GM08714 (cell line): Measurements from ENCODE around the gene CKLF.
"Not testable (repeated sequence)": the region's sequence is repeated elsewhere in the genome, so short reads cannot be mapped to it uniquely, and the experiment has no call there.

ENCODE experiments used
- H3K4me3 ChIP-seq: fragments of 200-500 bp; sonication (Bioruptor generic); 2 replicates; pipeline ENCODE4 v1.5.1; 2014; ENCODE audit warnings: mild to moderate bottlenecking, low read length, inconsistent platforms
- ZNF274 ChIP-seq: IDR thresholded peaks from 2 replicates; pipeline ENCODE4 v1.6.1; 2012; ENCODE audit warnings: mild to moderate bottlenecking, low read depth, low read length

Gene CKLF

GRCh38 chr16:66563574-66564334, 11.4 kb downstream of the CKLF start:
- no peak overlapping the region for H3K4me3 ChIP-seq
- no peak for TF ChIP-seq ZNF274

DNA sequence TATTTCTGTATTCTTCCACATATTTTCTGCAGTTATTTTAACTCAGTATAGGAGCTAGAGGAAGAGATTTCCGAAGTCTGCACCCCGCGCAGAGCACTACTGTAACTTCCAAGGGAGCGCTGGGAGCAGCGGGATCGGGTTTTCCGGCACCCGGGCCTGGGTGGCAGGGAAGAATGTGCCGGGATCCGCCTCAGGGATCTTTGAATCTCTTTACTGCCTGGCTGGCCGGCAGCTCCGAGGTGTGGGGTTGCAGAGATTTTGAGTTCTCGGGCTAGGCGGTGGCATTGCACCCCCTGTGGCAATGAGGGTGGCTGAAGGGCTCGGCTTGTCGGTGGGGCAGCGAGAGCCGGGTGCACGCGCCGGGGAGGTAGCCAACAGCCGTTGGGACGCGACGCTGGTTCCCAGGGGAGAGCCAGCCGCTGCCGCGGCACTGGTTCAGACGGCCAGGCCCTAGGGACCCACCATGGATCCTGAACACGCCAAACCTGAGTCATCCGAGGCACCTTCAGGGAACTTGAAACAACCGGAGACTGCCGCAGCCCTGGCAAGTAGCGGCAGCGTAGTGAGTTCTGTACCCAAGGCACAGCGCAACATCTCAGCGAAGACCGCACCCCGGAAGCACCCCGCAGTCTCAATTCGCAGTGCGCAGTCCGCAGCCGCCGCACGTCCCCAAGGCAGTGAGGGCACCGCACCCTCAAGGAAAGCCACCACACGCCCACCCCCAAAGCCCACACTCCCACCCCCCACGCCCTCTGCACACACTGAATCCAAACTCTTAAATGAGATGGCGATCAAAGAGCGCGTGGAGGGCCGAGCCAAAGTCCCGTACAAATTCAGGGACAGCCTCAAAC, 13.9 kb downstream of the CKLF start, which contains the start of gene CMTM1:
CMTM1 (plus strand) TSS at position 389 of the 851 bp plus-strand sequence; CDS start at position 464, 75 bp downstream.
- no peak for TF ChIP-seq ZNF274
- no peak within 1 kb of the TSS for H3K4me3 ChIP-seq

- not testable (repeated sequence) for H3K4me3 ChIP-seq
Measured at GRCh38 chr16:66567270-66567669, 14.9 kb downstream of the CKLF start.

DNA sequence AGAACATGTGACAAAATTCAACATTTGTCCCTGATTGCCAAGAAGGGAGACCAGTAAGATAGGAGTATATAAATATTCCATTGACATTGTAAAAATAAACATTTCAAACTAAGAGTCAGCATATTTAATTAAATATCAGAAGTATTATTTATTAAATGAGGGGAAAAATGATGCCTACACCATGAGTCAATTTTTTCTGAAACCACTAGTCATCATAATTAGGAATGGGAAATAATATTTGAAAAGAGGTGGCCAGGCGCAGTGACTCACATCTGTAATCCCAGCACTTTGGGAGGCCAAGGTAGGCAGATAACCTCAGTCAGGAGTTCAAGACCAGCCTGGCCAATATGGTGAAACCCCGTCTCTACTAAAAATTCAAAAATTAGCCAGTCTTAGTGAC, 16.0 kb downstream of the CKLF start:
- TF ChIP-seq ZNF274: no peak
- no peak overlapping the region for H3K4me3 ChIP-seq

- no peak for TF ChIP-seq ZNF274
- H3K4me3 ChIP-seq: no peak overlapping the region
Measured at GRCh38 chr16:66569131-66569530, 16.8 kb downstream of the CKLF start.

GRCh38 chr16:66569827-66570405, 17.5 kb downstream of the CKLF start:
- no peak for TF ChIP-seq ZNF274
- H3K4me3 ChIP-seq: no peak overlapping the region

GRCh38 chr16:66572356-66572755, 20.0 kb downstream of the CKLF start:
- no peak overlapping the region for H3K4me3 ChIP-seq
- no peak for TF ChIP-seq ZNF274

- H3K4me3 ChIP-seq: no peak overlapping the region
- TF ChIP-seq ZNF274: no peak
Measured at GRCh38 chr16:66574081-66574480, 21.7 kb downstream of the CKLF start.

DNA sequence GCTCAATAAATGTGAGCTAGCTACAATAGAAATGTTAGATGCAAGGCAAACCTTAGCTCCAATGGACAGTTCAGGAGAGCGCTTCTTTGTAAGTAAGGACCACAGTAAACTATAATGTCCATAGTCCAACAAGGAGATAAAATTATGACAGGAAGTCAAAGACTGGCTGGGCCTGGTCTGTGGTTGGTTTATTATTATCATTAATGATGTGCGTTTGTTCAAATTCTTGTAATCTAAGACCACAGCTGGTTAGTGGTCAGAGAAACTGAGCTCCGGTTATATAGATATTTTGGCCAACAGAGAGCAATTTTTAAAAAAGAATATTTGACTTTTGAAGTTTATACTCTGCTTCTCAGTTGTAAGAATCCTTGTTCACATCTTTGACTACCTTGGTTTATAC, 22.2 kb downstream of the CKLF start:
- TF ChIP-seq ZNF274: no peak
- no peak overlapping the region for H3K4me3 ChIP-seq

DNA sequence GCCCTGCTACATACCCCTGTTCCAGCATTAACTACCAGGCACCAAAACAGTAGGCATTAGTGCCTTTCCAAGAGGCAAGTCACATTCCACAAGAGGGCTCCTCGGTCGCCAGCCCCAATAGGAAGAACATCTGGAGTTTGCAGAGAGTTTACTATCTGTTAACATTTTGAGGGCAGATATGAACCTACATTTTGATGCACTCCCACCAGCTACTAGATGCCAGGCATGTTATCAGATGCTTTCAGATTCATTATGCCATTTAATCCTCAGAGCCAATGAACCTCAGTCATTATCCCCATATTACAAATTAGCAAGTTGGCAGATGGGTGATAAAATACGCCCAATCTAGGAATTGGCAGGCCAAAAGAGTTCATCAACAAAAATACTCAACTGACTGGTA, 22.7 kb downstream of the CKLF start:
- no peak for TF ChIP-seq ZNF274
- no peak overlapping the region for H3K4me3 ChIP-seq

GRCh38 chr16:66576296-66576695, 23.9 kb downstream of the CKLF start:
- no peak for TF ChIP-seq ZNF274
- no peak overlapping the region for H3K4me3 ChIP-seq

GRCh38 chr16:66578651-66579531, 26.5 kb downstream of the CKLF start, which contains the start of gene CMTM2:
CMTM2 (plus strand) TSS chr16:66579463; CDS start chr16:66579608, 145 bp downstream.
- no peak within 1 kb of the TSS for H3K4me3 ChIP-seq
- TF ChIP-seq ZNF274: no peak

- no peak for TF ChIP-seq ZNF274
- H3K4me3 ChIP-seq: no peak overlapping the region
Measured at GRCh38 chr16:66580605-66581209, 28.3 kb downstream of the CKLF start.
